ENCODE results near the gene RFTN1. TPM values are rescaled to one million over a fixed set of nuclear protein-coding genes. Genes with fewer than 3 reads are reported as not detected.

Gene RFTN1
- total and polyA plus RNA-seq, 2 experiments from 2014 or later: 3.3 to 7.2 TPM

DNA sequence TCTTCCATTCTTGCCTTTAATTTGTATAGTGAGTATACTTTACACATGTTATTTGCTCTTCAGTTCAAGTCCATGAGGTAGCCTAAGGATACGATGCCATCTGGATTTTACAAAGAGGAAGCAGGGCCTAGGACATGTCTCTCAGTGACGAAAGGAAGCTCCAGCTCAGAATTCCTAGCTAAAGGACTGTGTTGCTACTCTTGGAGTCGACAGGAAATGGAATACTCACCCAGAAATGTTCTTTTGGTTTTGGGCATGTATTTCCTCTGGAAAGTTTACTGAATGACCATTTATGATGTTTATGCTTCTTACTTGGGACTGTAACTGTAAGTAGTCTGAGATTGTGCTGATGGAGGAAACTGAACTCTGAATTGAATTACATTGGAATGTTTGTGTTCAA lies 236.0 kb downstream of the RFTN1 start:
- no peak for ATAC-seq
- H3K79me2 ChIP-seq (replicated peaks; ENCODE audit: insufficient read depth): no peaks in the 10 kb centered on the region
- no peaks in the 10 kb centered on the region for H3F3A ChIP-seq (replicated peaks; ENCODE audit: low read depth)
- no peak overlapping the region for H3K4me2 ChIP-seq
- peaks cover 2% of the 10 kb centered on the region for H3K27me3 Mint-ChIP-seq (ENCODE audit: insufficient read depth, low read depth, poor library complexity)
- H3K4me3 ChIP-seq: no peak overlapping the region
- peaks cover 23% of the 10 kb centered on the region; the same call in 1 of the 2 replicates for H3K36me3 ChIP-seq (ENCODE audit: insufficient read depth)
- H3K4me1 ChIP-seq (ENCODE audit: insufficient read depth): no peaks in the 10 kb centered on the region
- H3K36me3 Mint-ChIP-seq (ENCODE audit: low read depth): peaks cover 17% of the 10 kb centered on the region
- H3K9me2 ChIP-seq (ENCODE audit: insufficient read depth): no peaks in the 10 kb centered on the region
- no peak for TF ChIP-seq EZH2 (IDR thresholded peaks at IDR 0.05; ENCODE audit: low read depth, unreplicated experiment)
- TF ChIP-seq ZNF331 (CRISPR knock-in tag; IDR thresholded peaks at IDR 0.05; ENCODE audit: low read depth): no peak
- TF ChIP-seq EZH2phosphoT487 (IDR thresholded peaks at IDR 0.05; ENCODE audit: unreplicated experiment): no peak
- TF ChIP-seq STAT1 (IDR thresholded peaks at IDR 0.05; ENCODE audit: unreplicated experiment): no peak
- TF ChIP-seq, protein P1, sequence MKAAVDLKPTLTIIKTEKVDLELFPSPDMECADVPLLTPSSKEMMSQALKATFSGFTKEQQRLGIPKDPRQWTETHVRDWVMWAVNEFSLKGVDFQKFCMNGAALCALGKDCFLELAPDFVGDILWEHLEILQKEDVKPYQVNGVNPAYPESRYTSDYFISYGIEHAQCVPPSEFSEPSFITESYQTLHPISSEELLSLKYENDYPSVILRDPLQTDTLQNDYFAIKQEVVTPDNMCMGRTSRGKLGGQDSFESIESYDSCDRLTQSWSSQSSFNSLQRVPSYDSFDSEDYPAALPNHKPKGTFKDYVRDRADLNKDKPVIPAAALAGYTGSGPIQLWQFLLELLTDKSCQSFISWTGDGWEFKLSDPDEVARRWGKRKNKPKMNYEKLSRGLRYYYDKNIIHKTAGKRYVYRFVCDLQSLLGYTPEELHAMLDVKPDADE (IDR thresholded peaks at IDR 0.05): no peak
- no peak for TF ChIP-seq POLR2AphosphoS5 (IDR thresholded peaks at IDR 0.05; ENCODE audit: low read depth)
- TF ChIP-seq, protein P2, sequence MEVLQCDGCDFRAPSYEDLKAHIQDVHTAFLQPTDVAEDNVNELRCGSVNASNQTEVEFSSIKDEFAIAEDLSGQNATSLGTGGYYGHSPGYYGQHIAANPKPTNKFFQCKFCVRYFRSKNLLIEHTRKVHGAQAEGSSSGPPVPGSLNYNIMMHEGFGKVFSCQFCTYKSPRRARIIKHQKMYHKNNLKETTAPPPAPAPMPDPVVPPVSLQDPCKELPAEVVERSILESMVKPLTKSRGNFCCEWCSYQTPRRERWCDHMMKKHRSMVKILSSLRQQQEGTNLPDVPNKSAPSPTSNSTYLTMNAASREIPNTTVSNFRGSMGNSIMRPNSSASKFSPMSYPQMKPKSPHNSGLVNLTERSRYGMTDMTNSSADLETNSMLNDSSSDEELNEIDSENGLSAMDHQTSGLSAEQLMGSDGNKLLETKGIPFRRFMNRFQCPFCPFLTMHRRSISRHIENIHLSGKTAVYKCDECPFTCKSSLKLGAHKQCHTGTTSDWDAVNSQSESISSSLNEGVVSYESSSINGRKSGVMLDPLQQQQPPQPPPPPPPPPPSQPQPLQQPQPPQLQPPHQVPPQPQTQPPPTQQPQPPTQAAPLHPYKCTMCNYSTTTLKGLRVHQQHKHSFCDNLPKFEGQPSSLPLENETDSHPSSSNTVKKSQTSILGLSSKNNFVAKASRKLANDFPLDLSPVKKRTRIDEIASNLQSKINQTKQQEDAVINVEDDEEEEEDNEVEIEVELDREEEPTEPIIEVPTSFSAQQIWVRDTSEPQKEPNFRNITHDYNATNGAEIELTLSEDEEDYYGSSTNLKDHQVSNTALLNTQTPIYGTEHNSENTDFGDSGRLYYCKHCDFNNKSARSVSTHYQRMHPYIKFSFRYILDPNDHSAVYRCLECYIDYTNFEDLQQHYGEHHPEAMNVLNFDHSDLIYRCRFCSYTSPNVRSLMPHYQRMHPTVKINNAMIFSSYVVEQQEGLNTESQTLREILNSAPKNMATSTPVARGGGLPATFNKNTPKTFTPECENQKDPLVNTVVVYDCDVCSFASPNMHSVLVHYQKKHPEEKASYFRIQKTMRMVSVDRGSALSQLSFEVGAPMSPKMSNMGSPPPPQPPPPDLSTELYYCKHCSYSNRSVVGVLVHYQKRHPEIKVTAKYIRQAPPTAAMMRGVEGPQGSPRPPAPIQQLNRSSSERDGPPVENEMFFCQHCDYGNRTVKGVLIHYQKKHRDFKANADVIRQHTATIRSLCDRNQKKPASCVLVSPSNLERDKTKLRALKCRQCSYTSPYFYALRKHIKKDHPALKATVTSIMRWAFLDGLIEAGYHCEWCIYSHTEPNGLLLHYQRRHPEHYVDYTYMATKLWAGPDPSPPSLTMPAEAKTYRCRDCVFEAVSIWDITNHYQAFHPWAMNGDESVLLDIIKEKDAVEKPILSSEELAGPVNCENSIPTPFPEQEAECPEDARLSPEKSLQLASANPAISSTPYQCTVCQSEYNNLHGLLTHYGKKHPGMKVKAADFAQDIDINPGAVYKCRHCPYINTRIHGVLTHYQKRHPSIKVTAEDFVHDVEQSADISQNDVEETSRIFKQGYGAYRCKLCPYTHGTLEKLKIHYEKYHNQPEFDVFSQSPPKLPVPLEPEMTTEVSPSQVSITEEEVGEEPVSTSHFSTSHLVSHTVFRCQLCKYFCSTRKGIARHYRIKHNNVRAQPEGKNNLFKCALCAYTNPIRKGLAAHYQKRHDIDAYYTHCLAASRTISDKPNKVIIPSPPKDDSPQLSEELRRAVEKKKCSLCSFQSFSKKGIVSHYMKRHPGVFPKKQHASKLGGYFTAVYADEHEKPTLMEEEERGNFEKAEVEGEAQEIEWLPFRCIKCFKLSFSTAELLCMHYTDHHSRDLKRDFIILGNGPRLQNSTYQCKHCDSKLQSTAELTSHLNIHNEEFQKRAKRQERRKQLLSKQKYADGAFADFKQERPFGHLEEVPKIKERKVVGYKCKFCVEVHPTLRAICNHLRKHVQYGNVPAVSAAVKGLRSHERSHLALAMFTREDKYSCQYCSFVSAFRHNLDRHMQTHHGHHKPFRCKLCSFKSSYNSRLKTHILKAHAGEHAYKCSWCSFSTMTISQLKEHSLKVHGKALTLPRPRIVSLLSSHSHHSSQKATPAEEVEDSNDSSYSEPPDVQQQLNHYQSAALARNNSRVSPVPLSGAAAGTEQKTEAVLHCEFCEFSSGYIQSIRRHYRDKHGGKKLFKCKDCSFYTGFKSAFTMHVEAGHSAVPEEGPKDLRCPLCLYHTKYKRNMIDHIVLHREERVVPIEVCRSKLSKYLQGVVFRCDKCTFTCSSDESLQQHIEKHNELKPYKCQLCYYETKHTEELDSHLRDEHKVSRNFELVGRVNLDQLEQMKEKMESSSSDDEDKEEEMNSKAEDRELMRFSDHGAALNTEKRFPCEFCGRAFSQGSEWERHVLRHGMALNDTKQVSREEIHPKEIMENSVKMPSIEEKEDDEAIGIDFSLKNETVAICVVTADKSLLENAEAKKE (CRISPR knock-in tag; IDR thresholded peaks at IDR 0.05): no peak
- no peak for TF ChIP-seq NANOG (IDR thresholded peaks at IDR 0.05; ENCODE audit: borderline replicate concordance)
- peaks cover 6% of the 10 kb centered on the region; the same call in 1 of the 2 replicates for H4K20me1 ChIP-seq (replicated peaks; ENCODE audit: insufficient read depth)
- no peak overlapping the region for H3K4me3 Mint-ChIP-seq
- H3K27me3 ChIP-seq (ENCODE audit: insufficient read depth): no peaks in the 10 kb centered on the region
- H3K4me1 Mint-ChIP-seq: no peaks in the 10 kb centered on the region
- no peaks in the 10 kb centered on the region for H3K9me3 Mint-ChIP-seq
- H3K27ac ChIP-seq (ENCODE audit: low read depth): no peak overlapping the region
- H3K27ac Mint-ChIP-seq: no peak overlapping the region
- DNase-seq (ENCODE audit: low spot score): no peak
- H2AFZ ChIP-seq: no peak overlapping the region

All from GM23338 (cell line).